ENCODE results near the gene SLC45A1. TPM values are rescaled to one million over a fixed set of nuclear protein-coding genes. Genes with fewer than 3 reads are reported as not detected.

SLC45A1 gene
- total RNA-seq, 1 experiment from 2014 or later, result 0.41 TPM

GRCh38 chr1:8355439-8356255, 37.7 kb downstream of the SLC45A1 start:
- POLR2A ChIA-PET, result no interaction called here
- Mint-ChIP-seq H3K36me3 (ENCODE audit: insufficient read depth, unreplicated experiment) (peaks cover 83% of the 10 kb centered on the region), H3K9me3 (ENCODE audit: unreplicated experiment) (no peaks in the 10 kb centered on the region), H3K4me1 (ENCODE audit: low read depth, unreplicated experiment) (no peaks in the 10 kb centered on the region), H3K4me3 (ENCODE audit: unreplicated experiment) (no peak overlapping the region), H3K27me3 (ENCODE audit: insufficient read depth, unreplicated experiment) (no peaks in the 10 kb centered on the region), H3K27ac (ENCODE audit: unreplicated experiment) (no peak overlapping the region)
- BruUV-seq (replicated peaks), result no TSS peak
- DNase-seq, result no peak
- CTCF ChIA-PET, result interaction anchor here (0.7 kb wide), 1 partner anchor 448 kb away, joined by 3 read pairs; no protein-coding TSS in a partner anchor
- Histone ChIP-seq H3K36me3 (ENCODE audit: control insufficient read depth, insufficient read depth, low read length) (peaks cover 1% of the 10 kb centered on the region), H3K9me3 (no peaks in the 10 kb centered on the region), H3K4me1 (no peaks in the 10 kb centered on the region), H3K4me3 (ENCODE audit: low read depth, low read length) (no peak overlapping the region), H3K27me3 (replicated peaks; ENCODE audit: control insufficient read depth, insufficient read depth, low read length) (no peaks in the 10 kb centered on the region)
- intact Hi-C loops (cut with micrococcal nuclease; ENCODE audit: unreplicated experiment), result no loop called here
- TF ChIP-seq, protein P1, sequence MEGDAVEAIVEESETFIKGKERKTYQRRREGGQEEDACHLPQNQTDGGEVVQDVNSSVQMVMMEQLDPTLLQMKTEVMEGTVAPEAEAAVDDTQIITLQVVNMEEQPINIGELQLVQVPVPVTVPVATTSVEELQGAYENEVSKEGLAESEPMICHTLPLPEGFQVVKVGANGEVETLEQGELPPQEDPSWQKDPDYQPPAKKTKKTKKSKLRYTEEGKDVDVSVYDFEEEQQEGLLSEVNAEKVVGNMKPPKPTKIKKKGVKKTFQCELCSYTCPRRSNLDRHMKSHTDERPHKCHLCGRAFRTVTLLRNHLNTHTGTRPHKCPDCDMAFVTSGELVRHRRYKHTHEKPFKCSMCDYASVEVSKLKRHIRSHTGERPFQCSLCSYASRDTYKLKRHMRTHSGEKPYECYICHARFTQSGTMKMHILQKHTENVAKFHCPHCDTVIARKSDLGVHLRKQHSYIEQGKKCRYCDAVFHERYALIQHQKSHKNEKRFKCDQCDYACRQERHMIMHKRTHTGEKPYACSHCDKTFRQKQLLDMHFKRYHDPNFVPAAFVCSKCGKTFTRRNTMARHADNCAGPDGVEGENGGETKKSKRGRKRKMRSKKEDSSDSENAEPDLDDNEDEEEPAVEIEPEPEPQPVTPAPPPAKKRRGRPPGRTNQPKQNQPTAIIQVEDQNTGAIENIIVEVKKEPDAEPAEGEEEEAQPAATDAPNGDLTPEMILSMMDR (IDR thresholded peaks at IDR 0.05; ENCODE audit: insufficient read depth in 1 of 2, low read depth in 1 of 2, low read length in 1 of 2, severe bottlenecking in 1 of 2, unreplicated experiment in 1 of 2), result no peak

GRCh38 chr1:8356256-8357209, 38.6 kb downstream of the SLC45A1 start:
- H3K36me3 ChIP-seq (ENCODE audit: control insufficient read depth, insufficient read depth, low read length), result peaks cover 1% of the 10 kb centered on the region
- Mint-ChIP-seq H3K27ac (ENCODE audit: unreplicated experiment) (no peak overlapping the region), H3K27me3 (ENCODE audit: insufficient read depth, unreplicated experiment) (no peaks in the 10 kb centered on the region), H3K36me3 (ENCODE audit: insufficient read depth, unreplicated experiment) (peaks cover 74% of the 10 kb centered on the region), H3K4me3 (ENCODE audit: unreplicated experiment) (no peak overlapping the region), H3K9me3 (ENCODE audit: unreplicated experiment) (no peaks in the 10 kb centered on the region), H3K4me1 (ENCODE audit: low read depth, unreplicated experiment) (no peaks in the 10 kb centered on the region)
- TF ChIP-seq, protein P1 (IDR thresholded peaks at IDR 0.05; ENCODE audit: insufficient read depth in 1 of 2, low read depth in 1 of 2, low read length in 1 of 2, severe bottlenecking in 1 of 2, unreplicated experiment in 1 of 2), result no peak
- no peaks in the 10 kb centered on the region for H3K27me3 ChIP-seq (replicated peaks; ENCODE audit: control insufficient read depth, insufficient read depth, low read length)
- intact Hi-C loops (cut with micrococcal nuclease; ENCODE audit: unreplicated experiment), result no loop called here
- no peak overlapping the region for H3K4me3 ChIP-seq (ENCODE audit: low read depth, low read length)
- ChIA-PET CTCF (interaction anchor here (0.7 kb wide), 1 partner anchor 447 kb away, joined by 3 read pairs; no protein-coding TSS in a partner anchor), POLR2A (no interaction called here)
- no peaks in the 10 kb centered on the region for H3K4me1 ChIP-seq
- no TSS peak for BruUV-seq (replicated peaks)
- no peaks in the 10 kb centered on the region for H3K9me3 ChIP-seq
- DNase-seq, result no peak

DNA sequence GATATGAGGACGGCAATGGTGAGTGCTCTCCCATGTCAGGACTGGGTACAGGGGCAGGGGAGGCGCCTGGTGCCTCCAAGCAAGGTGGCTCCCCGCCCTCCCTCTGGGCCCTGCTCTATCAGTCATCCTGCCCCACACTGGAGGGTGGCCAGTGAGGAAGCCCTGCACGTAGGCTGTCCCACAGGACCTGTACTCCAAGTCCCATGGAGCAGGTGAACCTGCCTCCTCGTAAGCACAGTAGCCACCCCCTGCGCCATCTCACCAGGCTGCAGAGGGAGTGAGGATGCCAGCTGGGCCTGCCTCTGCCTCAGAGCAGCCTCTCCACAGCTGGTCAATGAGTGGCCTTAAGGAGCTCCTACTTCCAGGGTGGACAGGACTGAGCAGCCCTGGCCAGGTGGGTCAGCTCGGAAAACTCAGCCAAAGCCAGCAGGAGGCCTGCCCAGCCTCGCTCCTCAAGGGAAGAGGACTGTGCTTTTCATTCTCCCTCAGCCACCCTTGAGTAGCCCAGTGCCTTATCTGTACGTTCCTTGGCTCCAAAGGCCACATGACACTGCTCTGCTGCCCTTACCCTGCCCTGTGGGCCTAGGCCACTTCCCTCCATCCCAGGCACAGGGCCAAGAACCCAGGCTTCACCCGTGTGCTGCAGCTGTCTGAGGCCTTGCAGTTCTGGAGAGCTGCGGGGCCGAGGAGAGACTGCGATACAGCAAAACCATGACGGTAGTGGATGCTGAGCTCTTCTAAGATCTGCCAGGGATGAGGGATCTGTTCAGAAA, 39.6 kb downstream of the SLC45A1 start:
- H3K27ac Mint-ChIP-seq (ENCODE audit: unreplicated experiment), result no peak overlapping the region
- Histone ChIP-seq H3K9me3 (no peaks in the 10 kb centered on the region), H3K36me3 (ENCODE audit: control insufficient read depth, insufficient read depth, low read length) (peaks cover 1% of the 10 kb centered on the region), H3K27me3 (replicated peaks; ENCODE audit: control insufficient read depth, insufficient read depth, low read length) (no peaks in the 10 kb centered on the region), H3K4me3 (ENCODE audit: low read depth, low read length) (no peak overlapping the region), H3K4me1 (no peaks in the 10 kb centered on the region)
- ChIA-PET POLR2A (no interaction called here), CTCF (no interaction called here)
- H3K9me3 Mint-ChIP-seq (ENCODE audit: unreplicated experiment), result no peaks in the 10 kb centered on the region
- TF ChIP-seq, protein P1 (IDR thresholded peaks at IDR 0.05; ENCODE audit: insufficient read depth in 1 of 2, low read depth in 1 of 2, low read length in 1 of 2, severe bottlenecking in 1 of 2, unreplicated experiment in 1 of 2), result no peak
- no peaks in the 10 kb centered on the region for H3K27me3 Mint-ChIP-seq (ENCODE audit: insufficient read depth, unreplicated experiment)
- peaks cover 75% of the 10 kb centered on the region for H3K36me3 Mint-ChIP-seq (ENCODE audit: insufficient read depth, unreplicated experiment)
- BruUV-seq (replicated peaks), result no TSS peak
- no peak for DNase-seq
- intact Hi-C loops (cut with micrococcal nuclease; ENCODE audit: unreplicated experiment), result no loop called here
- no peak overlapping the region for H3K4me3 Mint-ChIP-seq (ENCODE audit: unreplicated experiment)
- H3K4me1 Mint-ChIP-seq (ENCODE audit: low read depth, unreplicated experiment), result no peaks in the 10 kb centered on the region

Data from Caco-2 (cell line).